ENCODE data around the gene NAGLU. TPM values are rescaled to one million over a fixed set of nuclear protein-coding genes. Genes with fewer than 3 reads are reported as not detected.

Gene NAGLU
- total RNA-seq (2014; rRNA removed; shearing (Covaris generic)) = 12.7 and 15.5 TPM in 2 replicates

GRCh38 chr17:42536048-42536371 lies at the start of gene NAGLU:
NAGLU (plus strand) TSS chr17:42536241; CDS start chr17:42536273, 32 bp downstream.
- peak; percentile 88 for DNase-seq (ENCODE audit: low read depth)

GRCh38 chr17:42488032-42488431 lies 48.0 kb upstream of the NAGLU start:
- DNase-seq (ENCODE audit: low read depth) = no peak

DNA sequence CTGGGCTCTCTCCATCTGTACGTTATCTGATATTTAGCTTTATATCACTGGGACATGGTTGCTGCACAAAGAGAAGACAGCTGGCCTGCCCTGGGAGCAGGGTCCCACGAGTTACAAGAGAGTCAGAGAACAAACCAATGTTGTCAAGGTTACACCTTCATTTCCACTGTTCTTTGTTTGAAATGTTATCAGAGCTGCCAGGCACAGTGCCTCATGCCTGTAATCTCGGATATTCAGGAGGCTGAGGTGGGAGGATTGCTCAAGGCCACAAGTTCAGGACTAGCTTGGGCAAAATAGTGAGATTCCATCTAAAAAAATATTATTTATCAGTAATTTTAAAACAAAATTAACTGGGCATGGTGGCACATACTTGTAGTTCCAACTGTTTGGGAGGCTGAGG lies 42.7 kb upstream of the NAGLU start:
- no peak for DNase-seq (ENCODE audit: low read depth)

DNA sequence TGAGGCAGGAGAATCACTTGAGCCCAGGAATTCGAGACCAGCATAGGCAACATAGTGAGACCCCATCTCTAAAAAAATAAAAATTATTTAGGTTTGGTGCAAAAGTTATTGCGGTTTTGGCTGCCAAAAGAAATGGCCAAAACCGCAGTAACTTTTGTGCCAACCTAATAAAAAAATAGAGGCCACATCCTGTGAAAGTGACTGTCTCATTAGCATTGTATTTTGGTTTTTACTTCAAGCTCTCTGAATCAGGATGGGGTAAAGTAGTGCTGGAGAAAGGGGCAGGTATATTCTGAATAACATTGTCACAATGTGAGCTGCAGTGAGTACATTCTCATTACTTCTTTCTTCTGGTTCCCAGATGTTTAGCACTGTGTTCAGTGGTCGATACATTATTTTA lies 41.4 kb upstream of the NAGLU start:
- DNase-seq (ENCODE audit: low read depth) = no peak

- DNase-seq (ENCODE audit: low read depth) = no peak
Observed at GRCh38 chr17:42498828-42499227, 37.2 kb upstream of the NAGLU start.

- peak; percentile 7 for DNase-seq (ENCODE audit: low read depth)
Observed at GRCh38 chr17:42502091-42502490, 34.0 kb upstream of the NAGLU start.

DNA sequence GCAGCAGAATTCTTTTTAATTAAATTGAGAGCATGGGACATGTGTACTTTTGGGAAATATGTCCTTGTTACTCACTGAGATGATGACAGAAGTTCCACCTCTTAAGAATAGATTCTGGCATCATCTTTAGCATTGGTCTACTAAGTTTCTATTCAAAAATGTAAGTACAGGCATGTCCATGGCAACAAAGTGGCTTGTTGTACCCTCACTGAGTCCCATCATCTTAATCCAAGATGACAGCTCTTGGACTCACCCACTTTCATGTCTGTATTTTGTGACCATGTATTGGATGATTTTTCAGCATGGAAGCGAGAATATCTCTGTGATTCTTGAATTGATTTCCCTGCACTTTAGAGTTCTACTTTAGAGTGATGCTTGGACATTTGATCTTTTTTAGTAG lies 33.1 kb upstream of the NAGLU start:
- no peak for DNase-seq (ENCODE audit: low read depth)

GRCh38 chr17:42507671-42508070 lies 28.4 kb upstream of the NAGLU start:
- no peak for DNase-seq (ENCODE audit: low read depth)

DNA sequence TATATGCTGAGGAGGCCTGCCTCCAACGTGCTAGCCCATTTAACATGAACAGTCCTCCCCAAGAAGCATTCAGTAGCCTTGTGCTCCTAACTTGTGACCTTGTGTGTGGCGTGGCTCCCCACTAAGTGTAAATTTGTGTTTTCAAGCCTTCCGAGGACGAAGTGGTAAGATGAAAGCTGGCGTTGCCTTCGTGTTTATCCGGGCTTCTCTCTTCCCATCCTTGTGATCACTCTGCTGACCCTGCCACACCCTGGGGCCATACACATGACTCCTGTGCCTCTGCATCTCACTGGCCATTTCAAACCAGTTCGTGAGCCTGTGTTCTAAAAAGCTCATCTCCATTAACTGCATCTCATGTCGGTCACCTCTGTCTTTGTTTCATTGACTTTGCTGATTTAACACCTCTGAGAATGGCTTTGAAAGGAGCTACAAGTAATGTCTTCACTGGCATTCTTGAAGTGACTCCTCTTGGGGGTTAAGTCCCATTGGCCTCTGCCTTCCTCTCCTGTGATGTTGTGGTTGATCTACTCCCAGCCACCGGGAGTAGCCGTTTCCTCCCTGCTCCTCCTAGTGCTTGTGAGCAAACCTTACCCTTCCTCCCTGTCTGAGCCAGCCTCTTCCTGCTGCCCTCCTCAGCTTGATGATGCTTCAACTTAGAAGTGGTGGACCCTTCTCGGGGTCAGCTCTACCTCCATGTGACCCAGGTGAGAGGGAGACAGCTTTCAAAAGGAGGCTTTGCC lies 27.4 kb upstream of the NAGLU start:
- no peak for DNase-seq (ENCODE audit: low read depth)

GRCh38 chr17:42509409-42509808 lies 26.6 kb upstream of the NAGLU start:
- no peak for DNase-seq (ENCODE audit: low read depth)

DNA sequence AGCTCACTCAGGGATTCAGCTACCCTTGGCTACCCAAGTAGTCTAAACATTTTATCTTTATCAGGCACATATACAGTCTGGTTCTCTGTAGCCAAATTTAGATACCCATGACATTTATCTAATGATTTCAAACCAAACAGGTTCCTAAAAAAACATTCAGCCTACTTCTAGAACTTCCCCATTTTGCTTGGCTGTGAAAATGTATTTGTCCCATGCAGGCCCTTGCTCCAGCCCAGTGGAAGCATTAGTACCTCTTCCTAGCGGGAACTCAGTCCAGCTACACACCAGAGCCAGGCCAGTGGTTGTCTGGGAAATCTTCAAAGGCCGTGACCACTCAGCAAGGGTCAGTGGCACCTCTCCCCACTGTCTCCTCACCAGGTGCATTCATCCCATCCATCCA lies 26.2 kb upstream of the NAGLU start:
- DNase-seq (ENCODE audit: low read depth) = no peak

DNA sequence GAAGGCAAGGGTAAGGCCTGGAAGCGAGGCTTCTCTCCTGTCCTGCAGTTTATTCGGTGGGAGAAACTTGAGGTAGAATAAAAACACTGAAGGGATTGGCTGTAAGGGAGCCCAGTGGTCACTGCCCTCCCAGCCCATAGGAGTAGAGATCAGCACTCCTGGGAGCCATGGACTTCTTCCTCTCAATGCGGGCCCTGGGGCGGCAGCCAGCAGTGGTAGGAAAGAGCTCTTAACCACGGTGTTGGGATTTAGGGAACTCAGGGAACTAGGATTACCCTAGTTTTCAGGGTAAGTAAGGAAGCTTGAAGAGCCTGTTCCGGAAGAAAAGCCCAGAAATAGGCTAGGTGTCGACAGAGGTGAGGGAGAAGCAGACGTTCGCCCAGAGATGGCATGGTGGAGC lies 23.8 kb upstream of the NAGLU start:
- DNase-seq (ENCODE audit: low read depth) = no peak

GRCh38 chr17:42512733-42513251 lies 23.2 kb upstream of the NAGLU start:
- DNase-seq (ENCODE audit: low read depth) = no peak

DNA sequence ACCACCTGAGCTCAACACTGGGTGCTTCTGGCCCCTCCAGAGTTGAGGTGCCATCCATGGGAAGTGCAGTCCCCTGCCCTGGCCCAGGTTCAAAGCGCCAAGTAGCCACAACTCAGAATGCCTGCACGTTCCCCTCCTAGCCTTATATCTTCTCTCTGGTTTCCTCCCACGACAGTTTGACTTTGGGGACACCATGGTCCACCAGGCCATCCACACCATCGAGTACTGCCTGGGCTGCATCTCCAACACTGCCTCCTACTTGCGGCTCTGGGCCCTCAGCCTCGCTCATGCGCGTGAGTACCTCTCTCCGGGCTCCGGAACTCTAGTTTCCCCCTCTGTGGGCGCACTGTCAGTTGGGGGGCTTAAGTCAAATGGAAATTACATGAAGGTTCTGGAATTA lies 22.4 kb upstream of the NAGLU start:
- DNase-seq (ENCODE audit: low read depth) = no peak

DNA sequence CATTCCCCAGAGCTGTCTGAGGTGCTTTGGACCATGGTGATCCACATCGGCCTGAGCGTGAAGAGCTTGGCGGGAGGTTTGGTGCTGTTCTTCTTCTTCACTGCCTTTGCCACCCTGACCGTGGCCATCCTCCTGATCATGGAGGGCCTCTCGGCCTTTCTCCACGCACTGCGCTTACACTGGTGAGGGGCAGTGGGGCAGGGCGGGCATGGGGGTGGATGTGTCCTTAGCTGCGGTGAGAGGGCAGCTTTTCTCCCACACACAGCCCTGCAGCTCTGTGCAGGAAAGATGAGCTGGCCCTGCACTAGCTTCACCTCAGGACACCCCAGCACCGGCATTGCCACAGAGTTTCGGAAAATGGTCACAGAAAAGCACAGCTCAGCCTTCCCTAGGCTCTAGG lies 21.8 kb upstream of the NAGLU start:
- DNase-seq (ENCODE audit: low read depth) = no peak

GRCh38 chr17:42514867-42515266 lies 21.2 kb upstream of the NAGLU start:
- DNase-seq (ENCODE audit: low read depth) = no peak

- peak; percentile 91 for DNase-seq (ENCODE audit: low read depth)
Observed at GRCh38 chr17:42517516-42517915, 18.5 kb upstream of the NAGLU start.

GRCh38 chr17:42518046-42518754 lies 17.8 kb upstream of the NAGLU start:
- peak; percentile 97 for DNase-seq (ENCODE audit: low read depth)

- peak; percentile 82 for DNase-seq (ENCODE audit: low read depth)
Observed at GRCh38 chr17:42518755-42519545, 17.1 kb upstream of the NAGLU start.

DNA sequence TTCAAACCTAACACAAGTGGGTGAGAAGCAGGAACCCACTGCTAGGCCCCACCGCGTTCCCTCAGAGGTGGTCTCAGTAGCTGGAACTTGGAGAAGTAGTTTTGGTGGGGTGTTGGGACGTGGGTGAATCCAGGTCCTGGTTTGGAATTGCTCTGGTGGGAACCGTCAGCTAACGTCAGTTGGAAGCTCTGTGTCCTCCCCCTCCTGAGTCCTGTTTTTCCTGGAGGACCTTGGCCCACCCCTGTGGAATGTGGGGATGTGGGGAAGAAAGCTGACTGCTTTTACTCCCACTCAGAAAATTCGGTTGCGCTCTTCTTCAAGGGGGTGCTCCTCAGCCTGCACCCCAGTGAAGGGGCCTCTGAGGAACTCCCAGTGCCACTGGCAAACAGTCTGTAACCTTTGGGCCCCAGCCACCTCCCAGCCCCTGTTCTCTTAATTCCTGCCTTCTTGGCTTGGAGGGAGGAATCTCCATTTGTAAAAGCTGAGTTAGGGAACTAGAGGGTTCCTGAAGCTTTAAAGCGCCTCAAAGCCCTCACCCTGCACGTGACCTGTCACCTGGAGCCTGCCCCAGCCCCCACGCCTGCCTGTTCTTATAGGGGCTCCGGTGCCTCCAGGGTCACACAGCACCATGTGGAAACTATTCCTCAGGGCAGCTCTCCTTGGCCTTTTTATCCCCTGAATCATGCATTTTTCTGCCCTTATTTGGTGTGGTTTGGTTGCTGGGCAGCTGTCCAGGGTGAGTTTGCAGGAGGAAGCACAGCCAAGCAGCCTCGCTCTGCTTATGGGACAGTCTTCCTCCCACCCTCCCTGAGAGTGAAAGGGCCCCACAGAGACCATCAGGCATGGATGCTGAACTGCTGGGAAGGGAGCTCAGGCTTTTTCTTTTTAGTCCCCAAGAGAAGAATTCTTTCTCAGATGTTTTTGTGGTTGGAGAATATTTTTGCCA lies 16.2 kb upstream of the NAGLU start:
- peak; percentile 98 for DNase-seq (ENCODE audit: low read depth)

DNA sequence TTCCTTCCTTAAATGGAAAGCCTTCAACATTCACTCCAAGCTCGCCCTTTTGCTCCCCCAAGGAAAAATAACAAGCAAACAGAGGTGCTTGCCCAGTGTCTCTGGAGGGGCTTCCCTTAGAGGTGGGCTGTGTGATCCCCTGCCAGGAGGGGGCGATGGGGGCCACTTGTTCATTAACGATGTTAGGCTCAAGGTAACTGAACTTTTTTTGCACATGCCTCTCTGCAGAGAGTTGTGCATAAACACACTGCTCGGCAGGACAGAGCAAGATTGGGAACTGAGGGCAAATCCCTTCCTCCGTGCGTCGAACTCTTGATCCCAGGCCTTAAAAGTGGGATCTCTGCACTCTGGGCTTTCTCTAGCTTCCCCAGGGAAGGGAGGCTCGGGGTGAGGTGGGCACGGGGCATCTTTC lies 15.5 kb upstream of the NAGLU start:
- no peak for DNase-seq (ENCODE audit: low read depth)

Measured in RPMI7951 (cell line).